Fibroblast of lung (primary cell): ENCODE results near the gene SLC18B1.
"Not testable (repeated sequence)": the region's sequence is repeated elsewhere in the genome, so short reads cannot be mapped to it uniquely, and the experiment has no call there.

Experiments
- CTCF ChIP-seq, 2 donors: IDR thresholded peaks in 1 of 2; conservative IDR thresholded peaks in 1 of 2; 1 replicate in 1 of 2; 2 replicates in 1 of 2; pipeline ENCODE4 v1.5.1; 2011 to 2012; ENCODE audit warnings: low read length in 2 of 2, control low read depth in 1 of 2, inconsistent platforms in 1 of 2, low read depth in 1 of 2, mild to moderate bottlenecking in 1 of 2
- EZH2 ChIP-seq: IDR thresholded peaks from 2 replicates; pipeline ENCODE4 v1.5.1; 2012; ENCODE audit warnings: low read length, control low read depth, mild to moderate bottlenecking; ENCODE audit errors: missing control alignments

DNA sequence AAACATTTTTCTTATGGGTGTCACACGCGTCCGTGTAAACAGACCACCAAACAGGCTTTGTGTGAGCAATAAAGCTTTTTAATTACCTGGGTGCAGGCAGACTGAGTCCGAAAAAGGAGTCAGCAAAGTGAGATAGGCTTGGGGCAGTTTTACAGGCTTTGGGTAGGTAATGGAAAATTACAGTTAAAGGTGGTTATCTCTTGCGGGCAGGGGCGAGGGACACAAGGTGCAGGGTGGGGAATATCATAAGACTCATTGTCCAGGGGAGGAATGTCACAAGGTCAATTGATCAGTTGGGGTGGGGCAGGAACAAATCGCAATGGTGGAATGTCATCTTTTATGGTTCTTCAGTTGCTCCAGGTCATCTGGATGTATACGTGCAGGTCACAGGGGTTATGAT is 20.6 kb downstream of the SLC18B1 start:
- TF ChIP-seq CTCF (conservative IDR thresholded peaks at IDR 0.05 in 1 of 2, IDR thresholded peaks at IDR 0.05 in 1 of 2; ENCODE audit: low read depth in 1 of 2, low read length in 2 of 2); EZH2: not testable (repeated sequence)
